ENCODE results near the gene SLC27A6.
"Not testable (repeated sequence)": the region's sequence is repeated elsewhere in the genome, so short reads cannot be mapped to it uniquely, and the experiment has no call there.

SLC27A6 gene

DNA sequence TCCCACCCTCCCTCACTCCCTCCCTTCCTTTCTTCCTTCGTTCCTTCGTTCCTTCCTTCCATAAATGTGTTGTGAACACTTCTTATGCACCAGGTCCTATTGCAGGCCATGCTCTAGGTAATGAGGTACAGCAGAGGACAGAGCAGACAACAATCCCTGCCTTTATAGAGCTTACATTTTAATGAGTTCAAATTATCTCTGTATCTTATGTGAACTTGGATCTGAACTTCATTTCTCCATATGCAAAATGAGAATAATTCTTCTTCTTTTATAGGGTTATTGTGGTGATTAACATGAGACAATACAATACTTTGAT is 37.2 kb downstream of the SLC27A6 start:
- H3K27me3 ChIP-seq (ENCODE audit: control insufficient read depth, insufficient read depth, low read length) = no peaks in the 10 kb centered on the region
- no peak overlapping the region for H3K4me3 ChIP-seq (ENCODE audit: low read depth, low read length)
- H3K9me3 ChIP-seq (ENCODE audit: control insufficient read depth, insufficient read depth, low read depth, low read length) = no peaks in the 10 kb centered on the region
- H3K36me3 ChIP-seq (ENCODE audit: control insufficient read depth, insufficient read depth, low read length) = no peaks in the 10 kb centered on the region
- H3K9ac ChIP-seq (ENCODE audit: low read length) = no peak overlapping the region
- H3K27ac ChIP-seq (ENCODE audit: low read depth, low read length) = no peak overlapping the region
- H3K4me1 ChIP-seq (ENCODE audit: control insufficient read depth, insufficient read depth, low read length) = peaks cover 14% of the 10 kb centered on the region; the same call in 1 of the 2 replicates

GRCh38 chr5:129003232-129003631 is 37.9 kb downstream of the SLC27A6 start:
- Histone ChIP-seq H3K4me1 (ENCODE audit: control insufficient read depth, insufficient read depth, low read length) (peaks cover 14% of the 10 kb centered on the region; the same call in 1 of the 2 replicates), H3K36me3 (ENCODE audit: control insufficient read depth, insufficient read depth, low read length) (no peaks in the 10 kb centered on the region), H3K27ac (ENCODE audit: low read depth, low read length) (no peak overlapping the region), H3K9ac (ENCODE audit: low read length) (no peak overlapping the region), H3K27me3 (ENCODE audit: control insufficient read depth, insufficient read depth, low read length) (no peaks in the 10 kb centered on the region), H3K4me3 (ENCODE audit: low read depth, low read length) (no peak overlapping the region), H3K9me3 (ENCODE audit: control insufficient read depth, insufficient read depth, low read depth, low read length) (no peaks in the 10 kb centered on the region)

DNA sequence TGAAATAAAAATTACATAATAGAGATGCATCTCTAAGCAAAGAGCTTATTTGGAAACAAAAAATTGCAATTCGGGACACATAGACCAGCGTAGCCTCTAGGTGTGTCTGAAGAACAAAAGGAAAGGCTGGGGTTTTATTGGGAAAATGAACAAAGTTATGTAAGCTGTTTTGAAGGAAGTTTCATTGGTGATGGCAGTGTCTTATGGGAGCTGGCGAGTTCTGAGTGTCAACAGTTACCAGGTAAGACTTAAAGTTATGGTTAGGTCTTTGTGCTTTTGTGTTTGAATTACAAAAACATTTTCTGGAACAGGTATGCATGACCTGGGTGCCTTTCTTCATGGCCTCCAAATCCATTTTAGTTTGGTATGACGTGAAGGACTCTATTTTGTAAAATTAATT is 48.9 kb downstream of the SLC27A6 start:
- Histone ChIP-seq H3K27ac (ENCODE audit: low read depth, low read length) (no peak overlapping the region), H3K9ac (ENCODE audit: low read length) (no peak overlapping the region), H3K27me3 (ENCODE audit: control insufficient read depth, insufficient read depth, low read length) (no peaks in the 10 kb centered on the region), H3K36me3 (ENCODE audit: control insufficient read depth, insufficient read depth, low read length) (no peaks in the 10 kb centered on the region), H3K4me3 (ENCODE audit: low read depth, low read length) (no peak overlapping the region), H3K4me1 (ENCODE audit: control insufficient read depth, insufficient read depth, low read length) (no peaks in the 10 kb centered on the region), H3K9me3 (ENCODE audit: control insufficient read depth, insufficient read depth, low read depth, low read length) (no peaks in the 10 kb centered on the region)

DNA sequence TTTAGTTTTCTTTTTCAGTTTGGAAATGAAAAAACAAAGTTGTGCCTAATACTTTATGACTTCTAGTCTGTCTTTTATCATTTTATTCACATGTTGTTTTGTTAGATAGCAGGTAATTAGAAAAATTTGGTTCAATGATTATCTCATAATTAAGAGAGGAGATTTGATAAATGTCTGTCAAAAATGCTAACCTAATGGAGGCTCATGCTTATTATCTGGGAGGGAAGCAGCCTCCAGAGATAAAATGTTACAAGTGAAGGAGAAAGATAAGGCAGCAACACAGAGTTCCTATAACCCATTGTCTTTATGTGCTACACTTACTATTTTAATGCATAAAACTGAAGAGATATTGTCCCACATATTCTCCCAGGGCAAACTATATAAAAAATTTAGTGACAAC is 53.5 kb downstream of the SLC27A6 start:
- H3K36me3 ChIP-seq (ENCODE audit: control insufficient read depth, insufficient read depth, low read length) = no peaks in the 10 kb centered on the region
- H3K4me1 ChIP-seq (ENCODE audit: control insufficient read depth, insufficient read depth, low read length) = no peaks in the 10 kb centered on the region
- no peaks in the 10 kb centered on the region for H3K9me3 ChIP-seq (ENCODE audit: control insufficient read depth, insufficient read depth, low read depth, low read length)
- H3K27ac ChIP-seq (ENCODE audit: low read depth, low read length) = no peak overlapping the region
- no peak overlapping the region for H3K4me3 ChIP-seq (ENCODE audit: low read depth, low read length)
- no peaks in the 10 kb centered on the region for H3K27me3 ChIP-seq (ENCODE audit: control insufficient read depth, insufficient read depth, low read length)
- H3K9ac ChIP-seq (ENCODE audit: low read length) = no peak overlapping the region

GRCh38 chr5:129019401-129019908 is 54.2 kb downstream of the SLC27A6 start:
- no peak overlapping the region for H3K4me3 ChIP-seq (ENCODE audit: low read depth, low read length)
- no peaks in the 10 kb centered on the region for H3K27me3 ChIP-seq (ENCODE audit: control insufficient read depth, insufficient read depth, low read length)
- H3K4me1 ChIP-seq (ENCODE audit: control insufficient read depth, insufficient read depth, low read length) = no peaks in the 10 kb centered on the region
- H3K36me3 ChIP-seq (ENCODE audit: control insufficient read depth, insufficient read depth, low read length) = no peaks in the 10 kb centered on the region
- H3K9ac ChIP-seq (ENCODE audit: low read length) = no peak overlapping the region
- H3K27ac ChIP-seq (ENCODE audit: low read depth, low read length) = no peak overlapping the region
- H3K9me3 ChIP-seq (ENCODE audit: control insufficient read depth, insufficient read depth, low read depth, low read length) = no peaks in the 10 kb centered on the region

DNA sequence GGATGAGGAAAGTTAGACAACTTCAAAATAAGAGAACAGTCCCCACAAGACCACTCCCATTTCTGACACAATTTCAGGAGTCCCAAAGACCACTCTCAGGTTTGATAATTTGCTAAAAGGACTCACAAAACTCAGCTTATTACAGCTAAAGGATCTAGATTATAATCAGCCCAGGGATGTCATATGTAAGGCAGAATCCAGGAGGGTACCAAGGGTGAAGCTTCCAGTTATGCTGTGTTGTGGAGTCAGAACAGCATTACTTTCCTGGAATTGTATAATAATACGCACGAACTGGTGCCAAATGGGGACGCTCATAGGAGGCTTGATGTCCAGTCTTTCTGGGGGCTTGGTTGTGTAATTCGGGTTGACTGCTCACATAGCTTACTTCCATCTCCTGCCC is 55.4 kb downstream of the SLC27A6 start:
- Histone ChIP-seq H3K9me3 (ENCODE audit: control insufficient read depth, insufficient read depth, low read depth, low read length) (no peaks in the 10 kb centered on the region), H3K4me3 (ENCODE audit: low read depth, low read length) (no peak overlapping the region), H3K27ac (ENCODE audit: low read depth, low read length) (no peak overlapping the region), H3K27me3 (ENCODE audit: control insufficient read depth, insufficient read depth, low read length) (no peaks in the 10 kb centered on the region), H3K9ac (ENCODE audit: low read length) (no peak overlapping the region), H3K36me3 (ENCODE audit: control insufficient read depth, insufficient read depth, low read length) (no peaks in the 10 kb centered on the region), H3K4me1 (ENCODE audit: control insufficient read depth, insufficient read depth, low read length) (no peaks in the 10 kb centered on the region)

DNA sequence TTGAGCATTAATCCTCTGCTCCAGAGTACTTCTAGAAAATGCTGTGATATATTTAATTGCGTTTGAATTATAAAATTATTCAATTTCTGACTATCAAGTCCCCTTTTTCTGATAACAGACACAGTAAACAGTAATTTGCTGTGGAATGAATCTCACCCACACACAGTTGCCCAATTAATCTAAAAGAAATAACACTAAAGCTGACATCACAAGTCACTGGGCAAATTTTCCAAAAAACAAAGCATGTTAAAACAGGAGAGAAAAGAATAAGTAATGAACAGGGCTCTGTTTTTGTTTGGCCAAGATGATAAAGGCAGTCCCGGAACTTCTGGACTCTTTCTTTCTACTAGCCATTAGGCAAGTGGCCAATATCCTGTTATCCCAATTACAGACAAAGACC is 56.5 kb downstream of the SLC27A6 start:
- Histone ChIP-seq H3K9ac (ENCODE audit: low read length) (no peak overlapping the region), H3K4me1 (ENCODE audit: control insufficient read depth, insufficient read depth, low read length) (no peaks in the 10 kb centered on the region), H3K4me3 (ENCODE audit: low read depth, low read length) (no peak overlapping the region), H3K27me3 (ENCODE audit: control insufficient read depth, insufficient read depth, low read length) (no peaks in the 10 kb centered on the region), H3K9me3 (ENCODE audit: control insufficient read depth, insufficient read depth, low read depth, low read length) (no peaks in the 10 kb centered on the region), H3K36me3 (ENCODE audit: control insufficient read depth, insufficient read depth, low read length) (no peaks in the 10 kb centered on the region), H3K27ac (ENCODE audit: low read depth, low read length) (no peak overlapping the region)

GRCh38 chr5:129022599-129022998 is 57.3 kb downstream of the SLC27A6 start:
- Histone ChIP-seq H3K4me1 (ENCODE audit: control insufficient read depth, insufficient read depth, low read length) (no peaks in the 10 kb centered on the region), H3K9ac (ENCODE audit: low read length) (no peak overlapping the region), H3K36me3 (ENCODE audit: control insufficient read depth, insufficient read depth, low read length) (no peaks in the 10 kb centered on the region), H3K27me3 (ENCODE audit: control insufficient read depth, insufficient read depth, low read length) (no peaks in the 10 kb centered on the region), H3K9me3 (ENCODE audit: control insufficient read depth, insufficient read depth, low read depth, low read length) (no peaks in the 10 kb centered on the region), H3K27ac (ENCODE audit: low read depth, low read length) (no peak overlapping the region), H3K4me3 (ENCODE audit: low read depth, low read length) (no peak overlapping the region)

- Histone ChIP-seq H3K4me1 (ENCODE audit: control insufficient read depth, insufficient read depth, low read length) (no peaks in the 10 kb centered on the region), H3K9me3 (ENCODE audit: control insufficient read depth, insufficient read depth, low read depth, low read length) (no peaks in the 10 kb centered on the region), H3K36me3 (ENCODE audit: control insufficient read depth, insufficient read depth, low read length) (no peaks in the 10 kb centered on the region), H3K4me3 (ENCODE audit: low read depth, low read length) (no peak overlapping the region), H3K9ac (ENCODE audit: low read length) (no peak overlapping the region), H3K27ac (ENCODE audit: low read depth, low read length) (no peak overlapping the region), H3K27me3 (ENCODE audit: control insufficient read depth, insufficient read depth, low read length) (no peaks in the 10 kb centered on the region)
These were observed 62.0 kb downstream of the SLC27A6 start for GRCh38 chr5:129027260-129027659.

- H3K36me3 ChIP-seq (ENCODE audit: control insufficient read depth, insufficient read depth, low read length) = no peaks in the 10 kb centered on the region
- no peaks in the 10 kb centered on the region for H3K9me3 ChIP-seq (ENCODE audit: control insufficient read depth, insufficient read depth, low read depth, low read length)
- H3K4me3 ChIP-seq (ENCODE audit: low read depth, low read length) = no peak overlapping the region
- no peak overlapping the region for H3K9ac ChIP-seq (ENCODE audit: low read length)
- H3K4me1 ChIP-seq (ENCODE audit: control insufficient read depth, insufficient read depth, low read length) = no peaks in the 10 kb centered on the region
- no peaks in the 10 kb centered on the region for H3K27me3 ChIP-seq (ENCODE audit: control insufficient read depth, insufficient read depth, low read length)
- H3K27ac ChIP-seq (ENCODE audit: low read depth, low read length) = no peak overlapping the region
These were observed 66.8 kb downstream of the SLC27A6 start for GRCh38 chr5:129031886-129032683.

DNA sequence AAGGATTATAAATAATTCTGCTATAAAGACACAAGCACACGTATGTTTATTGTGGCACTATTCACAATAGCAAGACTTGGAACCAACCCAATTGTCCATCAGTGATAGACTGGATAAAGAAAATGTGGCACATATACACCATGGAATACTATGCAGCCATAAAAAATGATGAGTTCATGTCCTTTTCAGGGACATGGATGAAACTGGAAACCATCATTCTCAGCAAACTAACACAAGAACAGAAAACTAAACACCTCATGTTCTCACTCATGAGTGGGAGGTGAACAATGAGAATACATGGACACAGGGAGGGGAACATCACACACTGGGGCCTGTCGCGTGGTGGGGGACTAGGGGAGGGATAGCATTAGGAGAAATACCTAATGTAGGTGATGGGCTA is 71.0 kb downstream of the SLC27A6 start:
- not testable (repeated sequence) for H3K27me3 ChIP-seq (ENCODE audit: control insufficient read depth, insufficient read depth, low read length); H3K9ac ChIP-seq (ENCODE audit: low read length); H3K9me3 ChIP-seq (ENCODE audit: control insufficient read depth, insufficient read depth, low read depth, low read length); H3K4me1 ChIP-seq (ENCODE audit: control insufficient read depth, insufficient read depth, low read length); H3K27ac ChIP-seq (ENCODE audit: low read depth, low read length); H3K36me3 ChIP-seq (ENCODE audit: control insufficient read depth, insufficient read depth, low read length); H3K4me3 ChIP-seq (ENCODE audit: low read depth, low read length)
